Transverse colon (tissue), 4 donors: ENCODE measurements around the gene VGLL1. TPM values are rescaled to one million over a fixed set of nuclear protein-coding genes. Genes with fewer than 3 reads are reported as not detected.

Experiments
- DNase-seq: peaks from one replicate; pipeline ENCODE4 v3.0.0-alpha.2; 2019
- H3K27ac ChIP-seq, 4 donors: fragments of 200-600 bp; sonication (generic); 2 replicates each; pipeline ENCODE4 v1.5.1; 2016 to 2018; ENCODE audit warnings: inconsistent platforms in 4 of 4
- H3K27me3 ChIP-seq: fragments of 200-600 bp; sonication (generic); 2 replicates; pipeline ENCODE4 v1.5.1; 2017; ENCODE audit warnings: inconsistent platforms
- H3K36me3 ChIP-seq, 4 donors: fragments of 200-600 bp; sonication (generic); 2 replicates each; pipeline ENCODE4 v1.5.1; 2017 to 2019; ENCODE audit warnings: inconsistent platforms in 4 of 4
- H3K4me1 ChIP-seq, 4 donors: fragments of 200-600 bp; sonication (generic); 2 replicates each; pipeline ENCODE4 v1.5.1; 2017 to 2020; ENCODE audit warnings: inconsistent platforms in 4 of 4
- H3K4me3 ChIP-seq, 4 donors: fragments of 200-600 bp; sonication (generic); 1 replicate in 1 of 4; 2 replicates in 3 of 4; pipeline versions ENCODE4 v1.5.1 to v1.6.1; 2017 to 2019; ENCODE audit warnings: inconsistent platforms in 4 of 4
- H3K9me3 ChIP-seq, 2 donors: fragments of 200-600 bp; sonication (generic); 2 replicates each; pipeline ENCODE4 v1.5.1; 2017 to 2019; ENCODE audit warnings: inconsistent platforms in 2 of 2
- CTCF ChIP-seq, 5 experiments: fragments of 200-600 bp in 3 of 5; fragments of 450-650 bp in 2 of 5; sonication (generic) in 3 of 5; IDR thresholded peaks; 1 replicate in 2 of 5; 2 replicates in 3 of 5; pipeline ENCODE4 v1.5.1; 2016 to 2017; ENCODE audit warnings: antibody characterized with exemption in 5 of 5, inconsistent platforms in 3 of 5, mild to moderate bottlenecking in 2 of 5, moderate library complexity in 1 of 5
- EP300 ChIP-seq: sonication (generic); formaldehyde crosslinking; IDR thresholded peaks from one replicate; pipeline ENCODE4 v1.6.1; 2017; ENCODE audit warnings: antibody characterized with exemption, low read depth
- POLR2A ChIP-seq: fragments of 450-650 bp; IDR thresholded peaks from one replicate; pipeline ENCODE4 v1.6.1; 2016; ENCODE audit warnings: antibody characterized with exemption, mild to moderate bottlenecking, moderate library complexity
- POLR2AphosphoS5 ChIP-seq, 3 donors: sonication (generic); formaldehyde crosslinking; IDR thresholded peaks; one replicate each; pipeline ENCODE4 v1.6.1; 2016; ENCODE audit warnings: antibody characterized with exemption in 3 of 3
- WGBS, 2 donors: methylation state at CpG; one replicate each; pipeline ENCODE4 v1.1.5; 2018; ENCODE audit warnings: low coverage in 1 of 2; 5-methylcytosine and 5-hydroxymethylcytosine counted together
- in situ Hi-C, 4 donors: fragments of 200-750 bp; cut with MboI; loops; one replicate each; pipeline versions ENCODE4 v1.15.0 to v1.15.1; 2017; ENCODE audit warnings: low sequenced_read_pairs in 3 of 4, low pct_ligation_motif_present in 1 of 4, low pct_unique_long_range_greater_than_20kb in 1 of 4
- intact Hi-C: fragments of 100-400 bp; cut with DNase I; formaldehyde crosslinking; loops from one replicate; pipeline ENCODE4 v1.15.1; 2023; ENCODE audit warnings: low total_unique reads
- total RNA-seq, 4 donors: library from RNA; depleted of rRNA; stranded (reverse); fragments of >200 nt; gene quantifications; one replicate each; pipeline ENCODE4 v1.1.0, GENCODE V29; 2016

VGLL1 gene
- total RNA-seq, 4 donors from 2014 or later = not detected

- no peak for DNase-seq
Observed at GRCh38 chrX:136541294-136541693, 9.3 kb downstream of the VGLL1 start.

DNA sequence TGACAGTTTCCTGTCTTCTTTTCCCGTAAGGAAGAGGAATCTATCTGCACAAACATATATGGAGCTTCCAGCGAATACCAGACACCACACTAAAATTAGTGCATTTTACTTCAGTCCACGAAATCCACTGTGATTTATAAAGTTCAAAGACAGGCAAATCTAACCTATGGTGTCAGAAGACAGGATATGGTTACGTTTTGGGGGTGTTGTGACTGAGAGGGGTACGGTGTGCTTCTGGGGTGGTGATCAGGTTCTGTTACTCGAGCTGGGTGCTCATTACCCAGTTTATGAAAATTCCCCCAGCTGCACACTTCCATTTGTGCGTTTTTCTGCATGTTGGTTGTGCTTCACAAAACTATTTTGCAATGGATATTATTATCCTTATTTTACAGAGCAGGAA is 10.3 kb downstream of the VGLL1 start:
- H3K4me3 ChIP-seq = no peak overlapping the region
- intact Hi-C loops = no loop called here
- in situ Hi-C loops = no loop called here
- no peak for DNase-seq
- no peak overlapping the region for H3K27ac ChIP-seq
- H3K9me3 ChIP-seq = no peaks in the 10 kb centered on the region
- WGBS, 2 donors = 57% methylated on average over 7 of the region's 7 CpGs; no CpG with 5 or more reads in 1 of the 2 donors
- no peaks in the 10 kb centered on the region for H3K4me1 ChIP-seq
- TF ChIP-seq EP300 = no peak
- no peak for TF ChIP-seq CTCF (IDR thresholded peaks at IDR 0.05)
- TF ChIP-seq POLR2A = no peak
- TF ChIP-seq POLR2AphosphoS5 (IDR thresholded peaks at IDR 0.05) = no peak
- H3K36me3 ChIP-seq = no peaks in the 10 kb centered on the region
- no peaks in the 10 kb centered on the region for H3K27me3 ChIP-seq

More at GRCh38 chrX:136541294-136541693, 9.3 kb downstream of the VGLL1 start:
- Histone ChIP-seq H3K4me1 (no peaks in the 10 kb centered on the region), H3K9me3 (no peaks in the 10 kb centered on the region), H3K27me3 (no peaks in the 10 kb centered on the region), H3K36me3 (no peaks in the 10 kb centered on the region), H3K27ac (no peak overlapping the region), H3K4me3 (no peak overlapping the region)
- WGBS, 2 donors = 84% methylated on average over 3 of the region's 3 CpGs; no CpG with 5 or more reads in 1 of the 2 donors
- intact Hi-C loops (no loop called here), in situ Hi-C loops (no loop called here)
- TF ChIP-seq CTCF (IDR thresholded peaks at IDR 0.05) (no peak), EP300 (no peak), POLR2AphosphoS5 (IDR thresholded peaks at IDR 0.05) (no peak), POLR2A (no peak)

DNA sequence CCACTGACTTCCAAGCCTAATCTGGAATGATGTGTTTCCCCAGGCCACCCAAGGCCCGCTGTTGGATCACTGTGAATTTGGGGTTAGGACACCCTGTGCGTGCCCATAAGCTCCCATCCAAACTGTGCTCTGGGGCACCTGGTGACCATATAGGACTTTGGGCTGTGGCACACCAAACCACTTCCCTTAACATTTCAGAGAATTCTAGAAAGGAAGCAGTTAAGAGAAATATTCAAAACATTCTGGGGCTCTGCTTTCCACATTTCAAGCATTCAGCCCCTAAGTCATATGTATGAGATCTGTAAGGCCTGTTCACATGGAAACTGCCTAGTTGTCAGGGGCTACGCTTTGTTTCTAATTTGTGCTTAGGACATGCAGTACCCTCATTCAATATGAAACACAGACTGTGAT is 14.4 kb downstream of the VGLL1 start:
- Histone ChIP-seq H3K36me3 (no peaks in the 10 kb centered on the region), H3K27me3 (no peaks in the 10 kb centered on the region), H3K9me3 (no peaks in the 10 kb centered on the region), H3K27ac (no peak overlapping the region), H3K4me1 (no peaks in the 10 kb centered on the region), H3K4me3 (no peak overlapping the region)
- no peak for DNase-seq
- in situ Hi-C loops (no loop called here), intact Hi-C loops (no loop called here)
- WGBS, 2 donors = 90 to 100% methylated on average over 1 to 3 of the region's 3 CpGs
- TF ChIP-seq POLR2AphosphoS5 (IDR thresholded peaks at IDR 0.05) (no peak), POLR2A (no peak), CTCF (IDR thresholded peaks at IDR 0.05) (no peak), EP300 (no peak)

DNA sequence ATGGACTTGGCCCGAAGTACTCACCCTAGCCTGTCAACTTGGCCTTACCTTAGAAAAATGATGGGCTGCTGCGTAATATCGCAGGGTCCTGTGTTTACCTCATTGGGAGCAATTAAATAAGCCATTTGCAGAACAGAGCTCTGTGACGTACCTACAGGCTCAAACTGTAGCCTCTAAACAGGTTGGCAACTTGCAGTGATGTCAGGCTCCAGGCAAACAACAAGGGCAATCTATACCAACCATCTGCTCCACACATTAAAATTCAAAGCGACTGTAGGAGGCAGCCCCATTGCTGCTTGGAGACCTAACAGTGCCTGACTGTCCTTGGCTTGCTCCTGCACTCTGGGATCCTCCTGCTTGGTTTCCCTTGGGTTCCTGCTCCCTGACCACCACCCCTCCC is 17.2 kb downstream of the VGLL1 start:
- DNase-seq = no peak
- H3K4me3 ChIP-seq = no peak overlapping the region
- no peak overlapping the region for H3K27ac ChIP-seq
- WGBS, 2 donors = 70% methylated on average over 5 of the region's 5 CpGs; no CpG with 5 or more reads in 1 of the 2 donors
- TF ChIP-seq POLR2AphosphoS5 (IDR thresholded peaks at IDR 0.05) = no peak
- no peaks in the 10 kb centered on the region for H3K27me3 ChIP-seq
- in situ Hi-C loops = no loop called here
- intact Hi-C loops = no loop called here
- no peaks in the 10 kb centered on the region for H3K4me1 ChIP-seq
- H3K36me3 ChIP-seq = no peaks in the 10 kb centered on the region
- no peaks in the 10 kb centered on the region for H3K9me3 ChIP-seq

GRCh38 chrX:136551410-136551809 is 19.4 kb downstream of the VGLL1 start:
- in situ Hi-C loops = no loop called here
- 67% methylated on average over 1 of the region's 1 CpG; no CpG with 5 or more reads in 1 of the 2 donors for WGBS, 2 donors

More at GRCh38 chrX:136551410-136551809, 19.4 kb downstream of the VGLL1 start:
- Histone ChIP-seq H3K4me1 (no peaks in the 10 kb centered on the region), H3K27me3 (no peaks in the 10 kb centered on the region), H3K9me3 (no peaks in the 10 kb centered on the region), H3K36me3 (no peaks in the 10 kb centered on the region), H3K27ac (no peak overlapping the region), H3K4me3 (no peak overlapping the region)
- no peak for TF ChIP-seq CTCF (IDR thresholded peaks at IDR 0.05)
- TF ChIP-seq EP300 = no peak
- TF ChIP-seq POLR2A = no peak
- TF ChIP-seq POLR2AphosphoS5 (IDR thresholded peaks at IDR 0.05) = no peak
- DNase-seq = no peak
- intact Hi-C loops = no loop called here
